ENCODE data around the gene PDP2. TPM values are rescaled to one million over a fixed set of nuclear protein-coding genes. Genes with fewer than 3 reads are reported as not detected.

Gene PDP2
- total RNA-seq, 1 experiment from 2014 or later: 42.0 TPM

GRCh38 chr16:66928702-66929388 lies 48.5 kb downstream of the PDP2 start:
- DNase-seq (ENCODE audit: low spot score): peak; percentile 51
- Histone ChIP-seq H3K4me3 (ENCODE audit: low read depth, low read length, poor library complexity, severe bottlenecking) (no peak overlapping the region), H3K36me3 (ENCODE audit: insufficient read depth, low read length, poor library complexity, severe bottlenecking) (no peaks in the 10 kb centered on the region), H3K27ac (ENCODE audit: low read depth, low read length, poor library complexity, severe bottlenecking) (no peak overlapping the region), H3K9me3 (ENCODE audit: low read depth, low read length, poor library complexity, severe bottlenecking) (no peaks in the 10 kb centered on the region), H3K27me3 (replicated peaks; ENCODE audit: insufficient read depth, low read depth, low read length, poor library complexity) (peaks cover 24% of the 10 kb centered on the region), H3K4me1 (ENCODE audit: insufficient read depth, low read length, poor library complexity, severe bottlenecking) (peaks cover 13% of the 10 kb centered on the region)
- intact Hi-C loops (cut with micrococcal nuclease; ENCODE audit: unreplicated experiment): loop anchor here (1.0 kb wide), 1 partner anchor 34 kb away; no protein-coding TSS in a partner anchor
- CTCF ChIA-PET: interaction anchor here (0.6 to 1.1 kb wide), 9 partner anchors 9 to 521 kb away, joined by 3 to 11 read pairs (median 3); partner anchors contain the start of gene PDP2
- TF ChIP-seq CTCF (conservative IDR thresholded peaks at IDR 0.05; ENCODE audit: low read depth, low read length) (peak; percentile 71), EZH2 (IDR thresholded peaks at IDR 0.05; ENCODE audit: borderline replicate concordance, low read depth, low read length, poor library complexity, severe bottlenecking) (no peak)
- BruUV-seq (replicated peaks): no TSS peak
- POLR2A ChIA-PET (ENCODE audit: low non-redundant PET): no interaction called here

DNA sequence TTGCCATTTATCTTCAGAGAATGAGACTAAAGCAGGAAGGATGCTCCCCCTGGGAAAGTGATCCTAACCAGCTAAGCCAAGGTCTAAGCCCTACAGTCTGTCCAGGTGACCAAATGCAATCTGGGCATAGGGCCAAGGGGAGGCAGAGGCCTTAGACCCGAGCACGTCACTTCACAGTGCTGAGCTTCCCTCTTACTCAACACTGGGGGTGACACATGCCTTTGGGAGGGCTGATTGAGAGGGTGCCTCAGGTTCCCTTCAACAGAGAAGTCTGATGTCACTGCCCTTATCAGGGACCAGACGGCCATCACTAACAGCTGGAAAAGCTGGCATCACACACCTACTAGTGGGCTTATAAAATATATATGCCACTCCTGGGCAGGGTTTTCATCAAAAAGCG lies 49.9 kb downstream of the PDP2 start:
- TF ChIP-seq EZH2 (IDR thresholded peaks at IDR 0.05; ENCODE audit: borderline replicate concordance, low read depth, low read length, poor library complexity, severe bottlenecking) (no peak), CTCF (conservative IDR thresholded peaks at IDR 0.05; ENCODE audit: low read depth, low read length) (no peak)
- no peaks in the 10 kb centered on the region for H3K9me3 ChIP-seq (ENCODE audit: low read depth, low read length, poor library complexity, severe bottlenecking)
- H3K27me3 ChIP-seq (replicated peaks; ENCODE audit: insufficient read depth, low read depth, low read length, poor library complexity): peaks cover 11% of the 10 kb centered on the region
- ChIA-PET POLR2A (ENCODE audit: low non-redundant PET) (no interaction called here), CTCF (no interaction called here)
- no peak overlapping the region for H3K4me3 ChIP-seq (ENCODE audit: low read depth, low read length, poor library complexity, severe bottlenecking)
- intact Hi-C loops (cut with micrococcal nuclease; ENCODE audit: unreplicated experiment): no loop called here
- no peak overlapping the region for H3K27ac ChIP-seq (ENCODE audit: low read depth, low read length, poor library complexity, severe bottlenecking)
- H3K4me1 ChIP-seq (ENCODE audit: insufficient read depth, low read length, poor library complexity, severe bottlenecking): peaks cover 13% of the 10 kb centered on the region
- H3K36me3 ChIP-seq (ENCODE audit: insufficient read depth, low read length, poor library complexity, severe bottlenecking): no peaks in the 10 kb centered on the region
- no TSS peak for BruUV-seq (replicated peaks)
- DNase-seq (ENCODE audit: low spot score): no peak

DNA sequence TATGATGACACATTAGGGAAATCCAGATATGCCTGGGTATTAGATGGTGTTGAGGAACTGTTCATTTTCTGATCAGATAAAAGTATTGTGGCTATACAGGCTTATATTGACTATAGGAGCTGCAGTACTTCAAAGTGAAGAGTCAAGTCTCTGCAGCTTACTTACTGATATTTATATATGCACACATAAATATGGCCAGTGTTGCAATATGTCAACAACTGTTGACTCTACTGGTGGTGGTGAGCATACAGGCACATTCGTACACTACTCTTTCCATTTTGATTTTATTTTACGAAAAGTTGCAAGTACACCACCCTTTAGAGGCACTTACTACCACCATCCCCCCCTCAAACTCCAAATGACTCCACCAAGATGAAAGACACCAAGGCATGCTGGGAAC lies 51.4 kb downstream of the PDP2 start:
- POLR2A ChIA-PET (ENCODE audit: low non-redundant PET): interaction anchor here (0.6 kb wide), 1 partner anchor 40 kb away, joined by 7 read pairs; no protein-coding TSS in a partner anchor

More for the DNA sequence above, 51.4 kb downstream of the PDP2 start:
- no TSS peak for BruUV-seq (replicated peaks)
- TF ChIP-seq CTCF (conservative IDR thresholded peaks at IDR 0.05; ENCODE audit: low read depth, low read length): no peak
- H3K4me1 ChIP-seq (ENCODE audit: insufficient read depth, low read length, poor library complexity, severe bottlenecking): peaks cover 21% of the 10 kb centered on the region
- no peaks in the 10 kb centered on the region for H3K27me3 ChIP-seq (replicated peaks; ENCODE audit: insufficient read depth, low read depth, low read length, poor library complexity)
- CTCF ChIA-PET: no interaction called here
- no peaks in the 10 kb centered on the region for H3K9me3 ChIP-seq (ENCODE audit: low read depth, low read length, poor library complexity, severe bottlenecking)
- H3K4me3 ChIP-seq (ENCODE audit: low read depth, low read length, poor library complexity, severe bottlenecking): no peak overlapping the region
- intact Hi-C loops (cut with micrococcal nuclease; ENCODE audit: unreplicated experiment): no loop called here
- no peak overlapping the region for H3K27ac ChIP-seq (ENCODE audit: low read depth, low read length, poor library complexity, severe bottlenecking)
- DNase-seq (ENCODE audit: low spot score): no peak
- H3K36me3 ChIP-seq (ENCODE audit: insufficient read depth, low read length, poor library complexity, severe bottlenecking): no peaks in the 10 kb centered on the region
